Measurements from ENCODE around the gene ZNF655.
"Not testable (repeated sequence)": the region's sequence is repeated elsewhere in the genome, so short reads cannot be mapped to it uniquely, and the experiment has no call there.

DNA sequence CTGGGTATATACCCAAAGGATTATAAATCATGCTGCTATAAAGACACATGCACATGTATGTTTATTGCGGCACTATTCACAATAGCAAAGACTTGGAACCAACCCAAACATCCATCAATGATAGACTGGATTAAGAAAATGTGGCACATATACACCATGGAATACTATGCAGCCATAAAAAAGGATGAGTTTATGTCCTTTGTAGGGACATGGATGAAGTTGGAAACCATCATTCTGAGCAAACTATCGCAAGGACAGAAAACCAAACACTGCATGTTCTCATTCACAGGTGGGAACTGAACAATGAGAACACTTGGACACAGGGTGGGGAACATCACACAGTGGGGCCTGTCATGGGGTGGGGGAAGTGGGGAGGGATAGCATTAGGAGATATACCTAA is 8.9 kb upstream of the ZNF655 start:
- TF ChIP-seq, protein P1, sequence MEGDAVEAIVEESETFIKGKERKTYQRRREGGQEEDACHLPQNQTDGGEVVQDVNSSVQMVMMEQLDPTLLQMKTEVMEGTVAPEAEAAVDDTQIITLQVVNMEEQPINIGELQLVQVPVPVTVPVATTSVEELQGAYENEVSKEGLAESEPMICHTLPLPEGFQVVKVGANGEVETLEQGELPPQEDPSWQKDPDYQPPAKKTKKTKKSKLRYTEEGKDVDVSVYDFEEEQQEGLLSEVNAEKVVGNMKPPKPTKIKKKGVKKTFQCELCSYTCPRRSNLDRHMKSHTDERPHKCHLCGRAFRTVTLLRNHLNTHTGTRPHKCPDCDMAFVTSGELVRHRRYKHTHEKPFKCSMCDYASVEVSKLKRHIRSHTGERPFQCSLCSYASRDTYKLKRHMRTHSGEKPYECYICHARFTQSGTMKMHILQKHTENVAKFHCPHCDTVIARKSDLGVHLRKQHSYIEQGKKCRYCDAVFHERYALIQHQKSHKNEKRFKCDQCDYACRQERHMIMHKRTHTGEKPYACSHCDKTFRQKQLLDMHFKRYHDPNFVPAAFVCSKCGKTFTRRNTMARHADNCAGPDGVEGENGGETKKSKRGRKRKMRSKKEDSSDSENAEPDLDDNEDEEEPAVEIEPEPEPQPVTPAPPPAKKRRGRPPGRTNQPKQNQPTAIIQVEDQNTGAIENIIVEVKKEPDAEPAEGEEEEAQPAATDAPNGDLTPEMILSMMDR (IDR thresholded peaks at IDR 0.05; ENCODE audit: low read length), result not testable (repeated sequence)
- not testable (repeated sequence) for TF ChIP-seq EZH2phosphoT487 (IDR thresholded peaks at IDR 0.05; ENCODE audit: low read length)

Measured in MM.1S (cell line).